HepG2 (cell line): ENCODE measurements around the gene HDLBP. TPM values are rescaled to one million over a fixed set of nuclear protein-coding genes. Genes with fewer than 3 reads are reported as not detected.
A peak's percentile ranks its signal among the peaks of the same experiment; 100 is the strongest.

Experiments used
- EHMT2 ChIP-seq: fragments of 200-600 bp; sonication (generic); IDR thresholded peaks from 2 replicates; pipeline ENCODE4 v1.7.0; 2017; ENCODE audit warnings: antibody characterized with exemption, low read depth, low read length, borderline replicate concordance
- FOXA1 ChIP-seq, 2 experiments: fragments of 450-650 bp in 1 of 2; sonication (generic) in 1 of 2; formaldehyde crosslinking in 1 of 2; IDR thresholded peaks; 2 replicates each; pipeline versions ENCODE4 v1.4.0 to v1.6.1; 2016 to 2020; ENCODE audit warnings: missing genetic modification reagents in 1 of 2
- GMEB2 ChIP-seq: IDR thresholded peaks from 2 replicates; pipeline ENCODE4 v1.6.1; 2016; ENCODE audit warnings: missing biosample characterization, missing genetic modification reagents, low read depth
- HNRNPK ChIP-seq: fragments of 200-400 bp; formaldehyde crosslinking; IDR thresholded peaks from 2 replicates; pipeline ENCODE4 v1.6.1; 2018; ENCODE audit warnings: low read length, low read depth, moderate library complexity, mild to moderate bottlenecking; ENCODE audit not compliant: poor library complexity, severe bottlenecking
- KDM1A ChIP-seq: IDR thresholded peaks from 2 replicates; pipeline ENCODE4 v1.6.1; 2016; ENCODE audit warnings: missing compliant biosample characterization
- KLF13 ChIP-seq: sonication (generic); formaldehyde crosslinking; IDR thresholded peaks from 2 replicates; pipeline ENCODE4 v1.4.0; 2020; ENCODE audit warnings: mild to moderate bottlenecking, missing genetic modification reagents
- MTA1 ChIP-seq: sonication (generic); formaldehyde crosslinking; IDR thresholded peaks from 2 replicates; pipeline ENCODE4 v1.4.0; 2020; ENCODE audit warnings: missing genetic modification reagents, mild to moderate bottlenecking, borderline replicate concordance
- MXD1 ChIP-seq: sonication (generic); formaldehyde crosslinking; IDR thresholded peaks from 2 replicates; pipeline ENCODE4 v1.4.0; 2020; ENCODE audit warnings: mild to moderate bottlenecking, missing genetic modification reagents
- SATB2 ChIP-seq: sonication (generic); formaldehyde crosslinking; IDR thresholded peaks from 2 replicates; pipeline ENCODE4 v1.5.0; 2020; ENCODE audit warnings: missing genetic modification reagents
- THAP8 ChIP-seq: sonication (generic); formaldehyde crosslinking; IDR thresholded peaks from 2 replicates; pipeline ENCODE4 v1.5.1; 2020; ENCODE audit warnings: missing genetic modification reagents, mild to moderate bottlenecking, borderline replicate concordance
- ZBED4 ChIP-seq: sonication (generic); formaldehyde crosslinking; IDR thresholded peaks from 2 replicates; pipeline ENCODE4 v1.4.0; 2020; ENCODE audit warnings: missing genetic modification reagents, borderline replicate concordance
- ZBTB20 ChIP-seq: sonication (generic); formaldehyde crosslinking; IDR thresholded peaks from 2 replicates; pipeline ENCODE4 v1.8.1; 2023; ENCODE audit warnings: missing genetic modification reagents, low read depth, mild to moderate bottlenecking, borderline replicate concordance
- ZFX ChIP-seq: sonication (generic); formaldehyde crosslinking; IDR thresholded peaks from 2 replicates; pipeline ENCODE4 v1.4.0; 2020; ENCODE audit warnings: mild to moderate bottlenecking, low read depth, missing genetic modification reagents, moderate library complexity
- ZNF121 ChIP-seq: sonication (generic); formaldehyde crosslinking; IDR thresholded peaks from 2 replicates; pipeline ENCODE4 v1.5.0; 2020; ENCODE audit warnings: mild to moderate bottlenecking, missing genetic modification reagents
- ZNF335 ChIP-seq: sonication (generic); formaldehyde crosslinking; IDR thresholded peaks from 2 replicates; pipeline ENCODE4 v1.4.0; 2020; ENCODE audit warnings: missing genetic modification reagents
- polyA plus RNA-seq, 8 experiments: library from polyadenylated mRNA; depleted of rRNA in 3 of 8; stranded (reverse) in 7 of 8; unstranded in 1 of 8; fragments of >200 nt; fragmentation: Illumina TruSeq in 4 of 8; extraction: Trizol in 4 of 8; gene quantifications; 2 replicates each; pipeline versions ENCODE4 v1.2.1 to v1.2.3, GENCODE V29; 2011 to 2016; ENCODE audit warnings: low read depth in 4 of 8, missing spikeins in 1 of 8, mixed read lengths in 1 of 8; ENCODE audit not compliant: insufficient read depth in 1 of 8
- total RNA-seq, 5 experiments: library from RNA; depleted of rRNA; stranded (reverse); fragments of >200 nt; fragmentation: Illumina TruSeq; extraction: Trizol; gene quantifications; 2 replicates each; pipeline ENCODE4 v1.2.3, GENCODE V29; 2016; ENCODE audit warnings: low read depth in 1 of 5

Gene HDLBP
- total and polyA plus RNA-seq, 2 of the 13 experiments (the other 11 are each of a cell fraction or from before 2014, with no cell fraction given): 464 to 707 TPM

GRCh38 chr2:241195506-241196130, 119.9 kb downstream of the HDLBP start (continued):
- TF ChIP-seq ZNF121: peak; percentile 13; the same call in 1 of the 2 replicates
- peak; percentile 28; the same call in 1 of the 2 replicates for TF ChIP-seq MTA1 (CRISPR knock-in tag)
- TF ChIP-seq MXD1: 0 out of 2 replicates have a peak, but pooled peaks have one; percentile 38
- no peak for TF ChIP-seq FOXA1 (IDR thresholded peaks at IDR 0.05)
- TF ChIP-seq FOXA1 (CRISPR knock-in tag; IDR thresholded peaks at IDR 0.05): 0 out of 2 replicates have a peak, but pooled peaks have one; percentile 7
- no peak for TF ChIP-seq EHMT2
- peak; percentile 33; the same call in 1 of the 2 replicates for TF ChIP-seq ZFX
- TF ChIP-seq HNRNPK: no peak
- no peak for TF ChIP-seq KDM1A (CRISPR knock-in tag)
- TF ChIP-seq ZNF335 (CRISPR knock-in tag): no peak
- no peak for TF ChIP-seq ZBED4 (CRISPR knock-in tag)
- no peak for TF ChIP-seq ZBTB20
- TF ChIP-seq SATB2 (CRISPR knock-in tag): no peak
- TF ChIP-seq GMEB2 (CRISPR knock-in tag): no peak
- TF ChIP-seq THAP8 (CRISPR knock-in tag): no peak
- no peak for TF ChIP-seq KLF13
